Measurements from ENCODE around the gene PRKAR2B.
A peak's percentile ranks its signal among the peaks of the same experiment; 100 is the strongest.
"Not testable (repeated sequence)": the region's sequence is repeated elsewhere in the genome, so short reads cannot be mapped to it uniquely, and the experiment has no call there.

PRKAR2B gene

GRCh38 chr7:107078517-107078966, 34.0 kb downstream of the PRKAR2B start:
- no peak for DNase-seq (ENCODE audit: low spot score)

- no peak for DNase-seq (ENCODE audit: low spot score)
These were observed 34.9 kb downstream of the PRKAR2B start for GRCh38 chr7:107079212-107079940.

- no peak for DNase-seq (ENCODE audit: low spot score)
These were observed 35.6 kb downstream of the PRKAR2B start for GRCh38 chr7:107080099-107080505.

GRCh38 chr7:107080533-107080932, 36.0 kb downstream of the PRKAR2B start:
- no peak for DNase-seq (ENCODE audit: low spot score)

- DNase-seq (ENCODE audit: low spot score) = no peak
These were observed 40.7 kb downstream of the PRKAR2B start for GRCh38 chr7:107085180-107085579.

GRCh38 chr7:107089627-107090026, 45.1 kb downstream of the PRKAR2B start:
- DNase-seq (ENCODE audit: low spot score) = no peak

- DNase-seq (ENCODE audit: low spot score) = no peak
These were observed 46.0 kb downstream of the PRKAR2B start for GRCh38 chr7:107090457-107090856.

GRCh38 chr7:107091306-107091705, 46.8 kb downstream of the PRKAR2B start:
- DNase-seq (ENCODE audit: low spot score) = no peak

GRCh38 chr7:107093671-107094070, 49.2 kb downstream of the PRKAR2B start:
- not testable (repeated sequence) for DNase-seq (ENCODE audit: low spot score)

- DNase-seq (ENCODE audit: low spot score) = not testable (repeated sequence)
These were observed 54.6 kb downstream of the PRKAR2B start for GRCh38 chr7:107099154-107099553.

- DNase-seq (ENCODE audit: low spot score) = no peak
These were observed 56.3 kb downstream of the PRKAR2B start for GRCh38 chr7:107100824-107101223.

GRCh38 chr7:107103369-107103768, 58.9 kb downstream of the PRKAR2B start:
- peak; percentile 2 for DNase-seq (ENCODE audit: low spot score)

GRCh38 chr7:107104801-107105200, 60.3 kb downstream of the PRKAR2B start:
- no peak for DNase-seq (ENCODE audit: low spot score)

- no peak for DNase-seq (ENCODE audit: low spot score)
These were observed 61.2 kb downstream of the PRKAR2B start for GRCh38 chr7:107105591-107106245.

- DNase-seq (ENCODE audit: low spot score) = no peak
These were observed 64.4 kb downstream of the PRKAR2B start for GRCh38 chr7:107108793-107109371.

- no peak for DNase-seq (ENCODE audit: low spot score)
These were observed 65.5 kb downstream of the PRKAR2B start for GRCh38 chr7:107109955-107110354.

- no peak for DNase-seq (ENCODE audit: low spot score)
These were observed 66.7 kb downstream of the PRKAR2B start for GRCh38 chr7:107111196-107111595.

GRCh38 chr7:107113866-107114265, 69.4 kb downstream of the PRKAR2B start:
- no peak for DNase-seq (ENCODE audit: low spot score)

GRCh38 chr7:107115114-107115513, 70.6 kb downstream of the PRKAR2B start:
- no peak for DNase-seq (ENCODE audit: low spot score)

GRCh38 chr7:107115762-107116540, 71.4 kb downstream of the PRKAR2B start:
- DNase-seq (ENCODE audit: low spot score) = no peak

GRCh38 chr7:107118109-107118900, 73.8 kb downstream of the PRKAR2B start:
- DNase-seq (ENCODE audit: low spot score) = no peak
